Panc1 (cell line): ENCODE measurements around the gene TMEM163.

Experiments
- CTCF ChIP-seq: fragments of 450-650 bp; IDR thresholded peaks from 2 replicates; pipeline ENCODE4 v1.5.1; 2017; ENCODE audit warnings: mild to moderate bottlenecking
- POLR2AphosphoS5 ChIP-seq: IDR thresholded peaks from 2 replicates; pipeline ENCODE4 v1.6.1; 2012; ENCODE audit warnings: mild to moderate bottlenecking, low read depth, low read length, moderate library complexity
- SIN3A ChIP-seq: IDR thresholded peaks from 2 replicates; pipeline ENCODE4 v1.6.1; 2012; ENCODE audit warnings: low read depth, mild to moderate bottlenecking, low read length, moderate library complexity, borderline replicate concordance; ENCODE audit not compliant: insufficient read depth

- TF ChIP-seq SIN3A (no peak), CTCF (no peak), POLR2AphosphoS5 (no peak)
Observed at GRCh38 chr2:134408386-134408785, 310.4 kb downstream of the TMEM163 start.
